ENCODE data around the gene MYH6. TPM values are rescaled to one million over a fixed set of nuclear protein-coding genes. Genes with fewer than 3 reads are reported as not detected.

MYH6 gene
- total RNA-seq, 1 donor from 2014 or later, result 0.24 TPM

GRCh38 chr14:23414906-23415820 lies 7.1 kb upstream of the MYH6 start:
- no peak for DNase-seq (ENCODE audit: extremely low spot score, unreplicated experiment)
- H3K27ac Mint-ChIP-seq, result no peak overlapping the region
- TF ChIP-seq, protein P1, sequence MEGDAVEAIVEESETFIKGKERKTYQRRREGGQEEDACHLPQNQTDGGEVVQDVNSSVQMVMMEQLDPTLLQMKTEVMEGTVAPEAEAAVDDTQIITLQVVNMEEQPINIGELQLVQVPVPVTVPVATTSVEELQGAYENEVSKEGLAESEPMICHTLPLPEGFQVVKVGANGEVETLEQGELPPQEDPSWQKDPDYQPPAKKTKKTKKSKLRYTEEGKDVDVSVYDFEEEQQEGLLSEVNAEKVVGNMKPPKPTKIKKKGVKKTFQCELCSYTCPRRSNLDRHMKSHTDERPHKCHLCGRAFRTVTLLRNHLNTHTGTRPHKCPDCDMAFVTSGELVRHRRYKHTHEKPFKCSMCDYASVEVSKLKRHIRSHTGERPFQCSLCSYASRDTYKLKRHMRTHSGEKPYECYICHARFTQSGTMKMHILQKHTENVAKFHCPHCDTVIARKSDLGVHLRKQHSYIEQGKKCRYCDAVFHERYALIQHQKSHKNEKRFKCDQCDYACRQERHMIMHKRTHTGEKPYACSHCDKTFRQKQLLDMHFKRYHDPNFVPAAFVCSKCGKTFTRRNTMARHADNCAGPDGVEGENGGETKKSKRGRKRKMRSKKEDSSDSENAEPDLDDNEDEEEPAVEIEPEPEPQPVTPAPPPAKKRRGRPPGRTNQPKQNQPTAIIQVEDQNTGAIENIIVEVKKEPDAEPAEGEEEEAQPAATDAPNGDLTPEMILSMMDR (conservative IDR thresholded peaks at IDR 0.05), result no peak
- no peaks in the 10 kb centered on the region for H3K9me3 Mint-ChIP-seq
- no peaks in the 10 kb centered on the region for H3K36me3 Mint-ChIP-seq
- peaks cover 8% of the 10 kb centered on the region for H3K27me3 Mint-ChIP-seq
- peaks cover 5% of the 10 kb centered on the region for H3K4me1 Mint-ChIP-seq (ENCODE audit: unreplicated experiment)
- H3K4me3 Mint-ChIP-seq, result no peak overlapping the region

- H3K9me3 Mint-ChIP-seq, result no peaks in the 10 kb centered on the region
- no peaks in the 10 kb centered on the region for H3K36me3 Mint-ChIP-seq
- peaks cover 8% of the 10 kb centered on the region for H3K27me3 Mint-ChIP-seq
- H3K4me1 Mint-ChIP-seq (ENCODE audit: unreplicated experiment), result peaks cover 5% of the 10 kb centered on the region
- DNase-seq (ENCODE audit: extremely low spot score, unreplicated experiment), result no peak
- H3K27ac Mint-ChIP-seq, result no peak overlapping the region
- H3K4me3 Mint-ChIP-seq, result no peak overlapping the region
- TF ChIP-seq, protein P1 (conservative IDR thresholded peaks at IDR 0.05), result no peak
These were observed 6.2 kb upstream of the MYH6 start for GRCh38 chr14:23414254-23414653.

GRCh38 chr14:23413681-23414080 lies 5.6 kb upstream of the MYH6 start:
- Mint-ChIP-seq H3K4me1 (ENCODE audit: unreplicated experiment) (peaks cover 5% of the 10 kb centered on the region), H3K36me3 (no peaks in the 10 kb centered on the region), H3K4me3 (no peak overlapping the region), H3K9me3 (no peaks in the 10 kb centered on the region), H3K27me3 (peaks cover 11% of the 10 kb centered on the region), H3K27ac (no peak overlapping the region)
- TF ChIP-seq, protein P1 (conservative IDR thresholded peaks at IDR 0.05), result no peak
- no peak for DNase-seq (ENCODE audit: extremely low spot score, unreplicated experiment)

- Mint-ChIP-seq H3K36me3 (no peaks in the 10 kb centered on the region), H3K4me3 (no peak overlapping the region), H3K4me1 (ENCODE audit: unreplicated experiment) (peaks cover 5% of the 10 kb centered on the region), H3K27ac (no peak overlapping the region), H3K9me3 (no peaks in the 10 kb centered on the region), H3K27me3 (peaks cover 20% of the 10 kb centered on the region)
- TF ChIP-seq, protein P1 (conservative IDR thresholded peaks at IDR 0.05), result no peak
- DNase-seq (ENCODE audit: extremely low spot score, unreplicated experiment), result no peak
These were observed 3.8 kb upstream of the MYH6 start for GRCh38 chr14:23411563-23412525.

DNA sequence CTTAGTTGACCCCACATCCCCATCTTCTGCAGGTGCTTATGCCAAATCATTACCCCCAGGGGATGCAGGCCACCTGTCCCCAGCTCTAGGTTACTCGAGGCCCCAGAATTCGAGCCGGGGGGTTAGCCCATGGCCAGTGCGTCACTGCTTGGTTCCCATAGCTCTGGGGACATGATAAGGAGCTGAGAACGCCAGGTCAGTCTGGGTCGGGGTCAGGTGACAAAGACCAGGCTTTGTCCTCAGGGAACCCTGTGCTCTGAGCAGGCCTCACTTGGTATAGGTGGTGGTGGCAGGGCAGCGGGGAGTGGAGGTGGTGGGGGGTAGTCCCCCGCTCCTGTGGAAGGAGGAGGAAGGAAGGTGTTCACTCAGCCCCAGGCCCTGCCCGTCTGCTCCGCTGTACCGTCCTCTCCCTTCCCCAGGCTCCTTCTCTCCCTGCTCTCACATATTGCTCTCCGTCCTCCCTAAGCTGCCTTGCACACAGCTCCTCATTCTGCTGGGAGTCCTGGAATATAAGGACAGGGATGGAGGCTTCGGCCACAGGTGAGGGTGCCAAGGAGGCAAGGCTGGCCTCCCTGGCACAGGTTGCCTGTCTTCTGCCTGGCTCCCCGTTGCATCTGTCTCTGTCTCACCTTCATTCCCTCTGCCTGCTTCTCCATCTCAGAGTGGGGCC lies 2.0 kb upstream of the MYH6 start:
- Mint-ChIP-seq H3K27ac (no peak overlapping the region), H3K4me1 (ENCODE audit: unreplicated experiment) (no peaks in the 10 kb centered on the region), H3K9me3 (no peaks in the 10 kb centered on the region), H3K27me3 (peaks cover 28% of the 10 kb centered on the region), H3K4me3 (no peak overlapping the region), H3K36me3 (no peaks in the 10 kb centered on the region)
- TF ChIP-seq, protein P1 (conservative IDR thresholded peaks at IDR 0.05), result no peak
- no peak for DNase-seq (ENCODE audit: extremely low spot score, unreplicated experiment)

All from type B pancreatic cell (in vitro differentiated cells).